ENCODE measurements around the gene FLOT1. TPM values are rescaled to one million over a fixed set of nuclear protein-coding genes. Genes with fewer than 3 reads are reported as not detected.

FLOT1 gene
- total RNA-seq, 1 experiment from 2014 or later, result 58.2 TPM

DNA sequence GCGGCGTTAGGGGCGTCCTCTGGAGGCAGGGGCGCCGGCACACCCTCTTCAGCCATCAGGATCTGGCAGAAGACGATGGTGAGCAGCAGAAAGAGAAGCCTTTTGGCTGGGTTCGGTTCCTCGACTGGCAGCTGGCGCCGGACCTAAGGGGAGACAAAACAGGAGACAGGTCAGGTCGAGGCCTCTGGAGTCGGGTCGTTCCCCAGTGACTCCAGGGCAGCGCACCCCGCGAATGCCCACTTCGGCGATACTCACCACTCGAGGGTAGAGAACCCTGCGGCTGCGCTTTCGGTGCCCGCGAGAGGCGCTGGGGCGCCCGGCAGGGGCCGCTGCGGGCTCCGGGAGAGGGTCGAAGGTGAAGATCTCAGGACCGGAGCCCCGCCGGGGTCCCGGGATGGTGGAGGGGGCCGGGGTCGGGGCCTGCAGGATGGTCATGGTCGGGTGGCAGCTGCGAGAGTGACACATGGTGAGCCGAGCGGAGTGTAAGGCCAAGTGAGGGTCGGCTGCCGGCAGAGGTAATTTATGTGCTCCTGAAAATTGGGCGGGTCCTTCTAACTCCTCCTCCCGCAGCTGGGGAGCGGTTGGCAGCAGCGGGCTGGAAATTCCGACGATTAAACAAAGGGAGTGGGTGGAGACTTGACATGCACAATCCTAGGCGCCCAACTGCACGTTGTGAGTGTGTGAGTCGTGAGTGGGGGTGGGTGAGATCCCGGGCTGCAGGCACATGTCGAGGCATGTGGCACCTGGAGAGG, 1.7 kb upstream of the FLOT1 start, which contains the start of gene IER3:
TSS of gene IER3 (minus strand) at position 494 of the 752 bp plus-strand sequence. CDS start at position 465, 29 bp downstream.
- peak within 1 kb of the TSS; percentile 53; the same call in 1 of the 2 replicates for H2AFZ ChIP-seq (ENCODE audit: low read length)
- H3K4me2 ChIP-seq (ENCODE audit: low read depth, low read length, poor library complexity, severe bottlenecking), result peak within 1 kb of the TSS; percentile 81
- peaks cover 27% of the 10 kb centered on the region for H3K4me1 ChIP-seq (ENCODE audit: low read length)
- peaks cover 16% of the 10 kb centered on the region for H3K79me2 ChIP-seq (ENCODE audit: low read length)
- H3K9me3 ChIP-seq (ENCODE audit: low read length), result no peaks in the 10 kb centered on the region
- H3K4me3 ChIP-seq (ENCODE audit: low read length), result peak within 1 kb of the TSS; percentile 77
- H3K27me3 ChIP-seq (ENCODE audit: low read length), result no peaks in the 10 kb centered on the region
- H3K9ac ChIP-seq (ENCODE audit: low read length), result peak within 1 kb of the TSS; percentile 83
- H4K20me1 ChIP-seq (ENCODE audit: insufficient read depth, low read depth, low read length), result no peaks in the 10 kb centered on the region
- no peak within 1 kb of the TSS for H3K27ac ChIP-seq (ENCODE audit: low read length)
- DNase-seq, result peak; percentile 78
- peaks cover 12% of the 10 kb centered on the region for H3K36me3 ChIP-seq (ENCODE audit: insufficient read depth, low read length)
- no peaks in the 10 kb centered on the region for H3K9me2 ChIP-seq (replicated peaks; ENCODE audit: insufficient read depth, low read length)

GRCh38 chr6:30743099-30744053, 889 bp upstream of the FLOT1 start:
- Histone ChIP-seq H3K79me2 (ENCODE audit: low read length) (peaks cover 16% of the 10 kb centered on the region), H3K9ac (ENCODE audit: low read length) (peak overlapping the region; percentile 83), H3K4me1 (ENCODE audit: low read length) (peaks cover 27% of the 10 kb centered on the region), H2AFZ (ENCODE audit: low read length) (peak overlapping the region; percentile 74), H3K4me2 (ENCODE audit: low read depth, low read length, poor library complexity, severe bottlenecking) (peak overlapping the region; percentile 81), H3K27ac (ENCODE audit: low read length) (no peak overlapping the region), H3K9me2 (replicated peaks; ENCODE audit: insufficient read depth, low read length) (no peaks in the 10 kb centered on the region), H3K9me3 (ENCODE audit: low read length) (no peaks in the 10 kb centered on the region), H3K27me3 (ENCODE audit: low read length) (no peaks in the 10 kb centered on the region), H3K4me3 (ENCODE audit: low read length) (peak overlapping the region; percentile 77), H3K36me3 (ENCODE audit: insufficient read depth, low read length) (peaks cover 16% of the 10 kb centered on the region), H4K20me1 (ENCODE audit: insufficient read depth, low read depth, low read length) (no peaks in the 10 kb centered on the region)
- peak; percentile 32 for DNase-seq

GRCh38 chr6:30741789-30742315, 635 bp downstream of the FLOT1 start:
- peaks cover 16% of the 10 kb centered on the region for H3K79me2 ChIP-seq (ENCODE audit: low read length)
- DNase-seq, result peak; percentile 44

DNA sequence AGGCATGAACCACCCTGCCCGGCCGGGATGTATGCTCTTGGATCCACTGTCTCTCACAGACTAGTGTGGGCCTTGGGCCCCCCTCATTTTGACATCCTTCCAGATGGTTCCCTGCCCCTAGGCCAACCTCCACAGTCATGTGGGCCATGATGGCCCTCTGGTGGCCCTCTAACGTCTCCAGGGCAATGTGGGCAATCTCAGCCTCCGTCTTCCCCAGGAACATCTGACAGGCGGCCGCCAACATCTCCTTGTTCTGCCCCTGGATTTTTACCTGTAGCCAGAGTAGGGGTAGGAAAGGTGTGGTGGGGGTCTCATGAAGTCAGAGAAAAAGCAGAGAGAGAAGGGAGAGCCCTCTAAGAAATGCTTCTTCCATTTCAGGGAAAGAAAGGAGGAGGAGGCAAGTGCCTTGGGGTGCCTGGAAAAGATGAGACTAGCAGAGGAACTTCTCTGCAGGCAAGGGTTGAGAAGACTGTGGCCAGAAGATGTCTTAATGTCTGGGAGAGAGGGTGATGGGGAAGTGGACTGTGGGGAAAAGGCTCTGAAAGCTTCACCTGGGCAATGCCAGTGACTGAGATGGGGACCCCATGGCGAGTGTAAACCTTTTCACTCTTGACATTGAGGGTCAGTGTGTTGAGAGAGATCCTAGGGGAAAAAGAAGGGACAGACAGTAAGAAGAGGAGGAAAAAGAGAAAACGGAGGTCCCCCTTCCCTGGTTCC, 1.3 kb downstream of the FLOT1 start:
- peak; percentile 32 for DNase-seq
- Histone ChIP-seq H3K79me2 (ENCODE audit: low read length) (peaks cover 16% of the 10 kb centered on the region), H3K4me2 (ENCODE audit: low read depth, low read length, poor library complexity, severe bottlenecking) (peak overlapping the region; percentile 81), H3K4me1 (ENCODE audit: low read length) (peaks cover 27% of the 10 kb centered on the region), H3K27me3 (ENCODE audit: low read length) (no peaks in the 10 kb centered on the region), H3K9me2 (replicated peaks; ENCODE audit: insufficient read depth, low read length) (no peaks in the 10 kb centered on the region), H2AFZ (ENCODE audit: low read length) (no peak overlapping the region), H3K9ac (ENCODE audit: low read length) (peak overlapping the region; percentile 83), H3K27ac (ENCODE audit: low read length) (no peak overlapping the region), H3K4me3 (ENCODE audit: low read length) (peak overlapping the region; percentile 77), H3K9me3 (ENCODE audit: low read length) (no peaks in the 10 kb centered on the region), H3K36me3 (ENCODE audit: insufficient read depth, low read length) (peaks cover 26% of the 10 kb centered on the region), H4K20me1 (ENCODE audit: insufficient read depth, low read depth, low read length) (no peaks in the 10 kb centered on the region)

More at GRCh38 chr6:30741789-30742315, 635 bp downstream of the FLOT1 start:
- H3K9me2 ChIP-seq (replicated peaks; ENCODE audit: insufficient read depth, low read length), result no peaks in the 10 kb centered on the region
- H3K9me3 ChIP-seq (ENCODE audit: low read length), result no peaks in the 10 kb centered on the region
- H3K4me1 ChIP-seq (ENCODE audit: low read length), result peaks cover 27% of the 10 kb centered on the region
- H3K36me3 ChIP-seq (ENCODE audit: insufficient read depth, low read length), result peaks cover 24% of the 10 kb centered on the region
- H3K4me3 ChIP-seq (ENCODE audit: low read length), result peak overlapping the region; percentile 77
- H3K9ac ChIP-seq (ENCODE audit: low read length), result peak overlapping the region; percentile 83
- H4K20me1 ChIP-seq (ENCODE audit: insufficient read depth, low read depth, low read length), result no peaks in the 10 kb centered on the region
- H3K4me2 ChIP-seq (ENCODE audit: low read depth, low read length, poor library complexity, severe bottlenecking), result peak overlapping the region; percentile 81
- H2AFZ ChIP-seq (ENCODE audit: low read length), result peak overlapping the region; percentile 84; the same call in 1 of the 2 replicates
- H3K27ac ChIP-seq (ENCODE audit: low read length), result peak overlapping the region; percentile 40; the same call in 1 of the 2 replicates
- no peaks in the 10 kb centered on the region for H3K27me3 ChIP-seq (ENCODE audit: low read length)

GRCh38 chr6:30740540-30740870, 2.0 kb downstream of the FLOT1 start:
- Histone ChIP-seq H3K4me3 (ENCODE audit: low read length) (no peak overlapping the region), H3K36me3 (ENCODE audit: insufficient read depth, low read length) (peaks cover 29% of the 10 kb centered on the region), H3K9ac (ENCODE audit: low read length) (no peak overlapping the region), H3K9me2 (replicated peaks; ENCODE audit: insufficient read depth, low read length) (no peaks in the 10 kb centered on the region), H3K79me2 (ENCODE audit: low read length) (peaks cover 16% of the 10 kb centered on the region), H2AFZ (ENCODE audit: low read length) (no peak overlapping the region), H3K4me1 (ENCODE audit: low read length) (peaks cover 27% of the 10 kb centered on the region), H3K27ac (ENCODE audit: low read length) (no peak overlapping the region), H3K9me3 (ENCODE audit: low read length) (no peaks in the 10 kb centered on the region), H3K4me2 (ENCODE audit: low read depth, low read length, poor library complexity, severe bottlenecking) (no peak overlapping the region), H3K27me3 (ENCODE audit: low read length) (no peaks in the 10 kb centered on the region), H4K20me1 (ENCODE audit: insufficient read depth, low read depth, low read length) (no peaks in the 10 kb centered on the region)
- no peak for DNase-seq

GRCh38 chr6:30738532-30738931, 4.0 kb downstream of the FLOT1 start:
- Histone ChIP-seq H3K27me3 (ENCODE audit: low read length) (no peaks in the 10 kb centered on the region), H2AFZ (ENCODE audit: low read length) (no peak overlapping the region), H3K4me3 (ENCODE audit: low read length) (no peak overlapping the region), H3K4me2 (ENCODE audit: low read depth, low read length, poor library complexity, severe bottlenecking) (no peak overlapping the region), H3K9ac (ENCODE audit: low read length) (no peak overlapping the region), H3K79me2 (ENCODE audit: low read length) (peaks cover 16% of the 10 kb centered on the region), H3K9me2 (replicated peaks; ENCODE audit: insufficient read depth, low read length) (no peaks in the 10 kb centered on the region), H3K9me3 (ENCODE audit: low read length) (no peaks in the 10 kb centered on the region), H3K4me1 (ENCODE audit: low read length) (peaks cover 16% of the 10 kb centered on the region), H4K20me1 (ENCODE audit: insufficient read depth, low read depth, low read length) (no peaks in the 10 kb centered on the region), H3K27ac (ENCODE audit: low read length) (no peak overlapping the region), H3K36me3 (ENCODE audit: insufficient read depth, low read length) (peaks cover 29% of the 10 kb centered on the region)
- no peak for DNase-seq

DNA sequence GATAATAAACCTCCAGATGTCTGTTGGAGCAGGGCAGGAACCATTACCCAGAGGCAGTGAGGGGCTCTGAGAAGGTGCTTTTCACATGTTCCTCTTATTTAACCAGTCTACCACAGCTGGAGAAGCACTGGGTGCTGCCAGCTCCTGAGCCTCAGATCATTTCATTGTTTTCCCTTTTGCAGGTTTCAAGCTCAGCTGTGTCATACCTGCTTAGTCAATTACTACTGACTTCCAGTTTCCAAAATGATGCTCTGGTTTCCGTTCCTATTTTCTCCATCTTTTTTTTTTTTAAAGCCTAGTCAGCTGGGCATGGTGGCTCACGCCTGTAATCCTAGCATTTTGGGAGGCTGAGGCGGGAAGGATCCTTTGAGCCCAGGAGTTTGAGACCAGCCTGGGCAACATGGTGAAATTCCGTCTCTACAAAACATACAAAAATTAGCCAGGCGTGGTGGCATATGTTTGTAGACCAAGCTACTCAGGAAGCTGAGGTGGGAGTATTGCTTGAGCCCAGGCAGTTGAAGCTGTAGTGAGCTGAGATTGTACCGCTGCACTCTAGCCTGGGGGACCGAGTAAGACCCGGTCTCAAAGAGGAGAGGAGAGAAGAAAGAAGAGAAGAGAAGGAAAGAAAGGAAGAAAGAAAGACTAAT, 6.7 kb downstream of the FLOT1 start:
- Histone ChIP-seq H2AFZ (ENCODE audit: low read length) (no peak overlapping the region), H3K4me1 (ENCODE audit: low read length) (peaks cover 5% of the 10 kb centered on the region; the same call in 1 of the 2 replicates), H3K9ac (ENCODE audit: low read length) (no peak overlapping the region), H3K9me2 (replicated peaks; ENCODE audit: insufficient read depth, low read length) (no peaks in the 10 kb centered on the region), H3K9me3 (ENCODE audit: low read length) (no peaks in the 10 kb centered on the region), H4K20me1 (ENCODE audit: insufficient read depth, low read depth, low read length) (no peaks in the 10 kb centered on the region), H3K36me3 (ENCODE audit: insufficient read depth, low read length) (peaks cover 32% of the 10 kb centered on the region), H3K79me2 (ENCODE audit: low read length) (0 out of 2 replicates have a peak, but pooled peaks cover 3% of the 10 kb centered on the region), H3K27me3 (ENCODE audit: low read length) (no peaks in the 10 kb centered on the region), H3K4me2 (ENCODE audit: low read depth, low read length, poor library complexity, severe bottlenecking) (no peak overlapping the region), H3K4me3 (ENCODE audit: low read length) (no peak overlapping the region), H3K27ac (ENCODE audit: low read length) (no peak overlapping the region)
- no peak for DNase-seq

All from Karpas-422 (cell line).